ENCODE measurements around the gene CD6.

DNA sequence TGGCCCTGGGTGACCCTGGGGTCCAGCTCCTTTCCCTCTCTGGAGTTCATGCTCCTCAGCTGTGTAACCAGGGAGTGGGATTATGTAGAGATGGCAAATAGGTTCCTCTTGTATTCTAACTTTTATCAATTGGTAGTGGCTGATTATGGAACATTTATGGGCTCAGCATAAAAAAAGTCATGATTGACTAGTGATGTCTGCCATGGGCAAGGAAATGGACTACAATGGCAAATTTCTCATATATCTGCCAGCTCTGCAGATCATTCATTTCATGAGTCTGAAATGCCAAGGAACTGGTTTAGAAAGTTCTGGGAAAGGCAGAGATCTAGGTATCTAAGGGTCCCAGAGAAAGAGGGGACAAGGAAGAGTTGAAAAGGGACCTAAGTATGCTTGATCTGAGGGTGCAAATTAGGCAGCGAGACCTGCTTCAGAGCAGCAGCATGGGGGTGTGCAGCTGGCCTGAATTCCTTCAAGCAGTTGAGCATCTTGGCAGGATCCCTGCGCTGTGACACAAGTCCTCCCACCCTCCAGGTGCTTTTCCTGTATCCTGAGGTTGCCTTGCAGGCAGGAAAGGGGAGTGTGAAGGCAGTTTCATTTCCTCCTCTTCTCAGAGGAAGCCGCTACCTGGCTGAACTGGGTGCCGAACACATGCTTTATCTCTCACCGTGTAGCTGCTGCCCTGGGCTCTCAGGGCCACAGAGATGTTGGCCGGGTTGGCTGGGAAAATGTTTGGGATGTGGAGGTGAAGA, 29.9 kb upstream of the CD6 start:
- no peak for TF ChIP-seq POLR2AphosphoS5 (IDR thresholded peaks at IDR 0.05; ENCODE audit: low read depth)
- TF ChIP-seq, protein P1, sequence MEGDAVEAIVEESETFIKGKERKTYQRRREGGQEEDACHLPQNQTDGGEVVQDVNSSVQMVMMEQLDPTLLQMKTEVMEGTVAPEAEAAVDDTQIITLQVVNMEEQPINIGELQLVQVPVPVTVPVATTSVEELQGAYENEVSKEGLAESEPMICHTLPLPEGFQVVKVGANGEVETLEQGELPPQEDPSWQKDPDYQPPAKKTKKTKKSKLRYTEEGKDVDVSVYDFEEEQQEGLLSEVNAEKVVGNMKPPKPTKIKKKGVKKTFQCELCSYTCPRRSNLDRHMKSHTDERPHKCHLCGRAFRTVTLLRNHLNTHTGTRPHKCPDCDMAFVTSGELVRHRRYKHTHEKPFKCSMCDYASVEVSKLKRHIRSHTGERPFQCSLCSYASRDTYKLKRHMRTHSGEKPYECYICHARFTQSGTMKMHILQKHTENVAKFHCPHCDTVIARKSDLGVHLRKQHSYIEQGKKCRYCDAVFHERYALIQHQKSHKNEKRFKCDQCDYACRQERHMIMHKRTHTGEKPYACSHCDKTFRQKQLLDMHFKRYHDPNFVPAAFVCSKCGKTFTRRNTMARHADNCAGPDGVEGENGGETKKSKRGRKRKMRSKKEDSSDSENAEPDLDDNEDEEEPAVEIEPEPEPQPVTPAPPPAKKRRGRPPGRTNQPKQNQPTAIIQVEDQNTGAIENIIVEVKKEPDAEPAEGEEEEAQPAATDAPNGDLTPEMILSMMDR (IDR thresholded peaks at IDR 0.05; ENCODE audit: insufficient read depth, low read length), result no peak
- TF ChIP-seq, protein P2, sequence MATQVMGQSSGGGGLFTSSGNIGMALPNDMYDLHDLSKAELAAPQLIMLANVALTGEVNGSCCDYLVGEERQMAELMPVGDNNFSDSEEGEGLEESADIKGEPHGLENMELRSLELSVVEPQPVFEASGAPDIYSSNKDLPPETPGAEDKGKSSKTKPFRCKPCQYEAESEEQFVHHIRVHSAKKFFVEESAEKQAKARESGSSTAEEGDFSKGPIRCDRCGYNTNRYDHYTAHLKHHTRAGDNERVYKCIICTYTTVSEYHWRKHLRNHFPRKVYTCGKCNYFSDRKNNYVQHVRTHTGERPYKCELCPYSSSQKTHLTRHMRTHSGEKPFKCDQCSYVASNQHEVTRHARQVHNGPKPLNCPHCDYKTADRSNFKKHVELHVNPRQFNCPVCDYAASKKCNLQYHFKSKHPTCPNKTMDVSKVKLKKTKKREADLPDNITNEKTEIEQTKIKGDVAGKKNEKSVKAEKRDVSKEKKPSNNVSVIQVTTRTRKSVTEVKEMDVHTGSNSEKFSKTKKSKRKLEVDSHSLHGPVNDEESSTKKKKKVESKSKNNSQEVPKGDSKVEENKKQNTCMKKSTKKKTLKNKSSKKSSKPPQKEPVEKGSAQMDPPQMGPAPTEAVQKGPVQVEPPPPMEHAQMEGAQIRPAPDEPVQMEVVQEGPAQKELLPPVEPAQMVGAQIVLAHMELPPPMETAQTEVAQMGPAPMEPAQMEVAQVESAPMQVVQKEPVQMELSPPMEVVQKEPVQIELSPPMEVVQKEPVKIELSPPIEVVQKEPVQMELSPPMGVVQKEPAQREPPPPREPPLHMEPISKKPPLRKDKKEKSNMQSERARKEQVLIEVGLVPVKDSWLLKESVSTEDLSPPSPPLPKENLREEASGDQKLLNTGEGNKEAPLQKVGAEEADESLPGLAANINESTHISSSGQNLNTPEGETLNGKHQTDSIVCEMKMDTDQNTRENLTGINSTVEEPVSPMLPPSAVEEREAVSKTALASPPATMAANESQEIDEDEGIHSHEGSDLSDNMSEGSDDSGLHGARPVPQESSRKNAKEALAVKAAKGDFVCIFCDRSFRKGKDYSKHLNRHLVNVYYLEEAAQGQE (IDR thresholded peaks at IDR 0.05; ENCODE audit: insufficient replicate concordance, low read depth), result no peak

Data from HL-60 (cell line).